Fibroblast of skin of scalp (primary cell): ENCODE measurements around the gene MAPK7.

ENCODE experiments used
- DNase-seq: peaks from one replicate; pipeline ENCODE4 v3.0.0-alpha.2; 2013

The MAPK7 gene

DNA sequence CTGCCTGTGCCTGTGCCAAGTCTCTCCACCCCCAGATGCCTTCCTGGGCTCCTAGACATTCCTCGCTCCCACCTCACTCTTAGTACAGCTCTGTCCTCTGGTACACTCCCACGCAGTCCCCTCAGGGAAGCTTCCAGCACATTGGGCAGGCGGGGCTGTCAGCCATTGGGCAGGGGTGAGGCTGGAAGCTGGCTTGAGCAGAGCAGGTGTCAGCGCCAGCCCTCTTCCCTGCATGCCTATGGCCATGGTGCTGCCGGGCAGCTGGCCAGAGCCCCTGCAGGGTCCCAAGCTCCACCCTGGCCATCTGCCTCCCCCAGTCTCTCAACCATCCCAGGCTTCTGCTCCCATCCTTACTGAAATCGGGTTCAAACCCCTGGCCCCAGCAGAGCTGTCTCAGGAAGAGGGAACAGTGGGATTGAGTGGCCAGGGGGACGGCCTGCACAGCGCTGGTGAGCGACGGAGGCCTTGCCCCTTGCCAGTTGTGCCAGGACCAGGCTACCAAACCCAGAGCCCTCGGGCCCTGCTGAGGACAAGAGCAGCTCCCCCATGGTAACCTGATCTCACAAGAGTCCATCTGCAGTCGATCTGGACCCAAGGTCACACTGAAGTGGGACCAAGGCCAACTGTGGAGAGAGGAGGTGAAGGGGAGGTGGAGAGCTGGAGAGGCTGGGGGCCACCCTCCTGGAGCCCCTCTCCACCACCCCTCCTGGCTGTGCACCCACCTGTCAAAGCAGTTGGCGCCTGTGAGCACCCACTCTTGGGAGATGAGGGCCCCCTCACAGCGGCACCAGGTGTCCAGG is 13.4 kb upstream of the MAPK7 start:
- DNase-seq, result no peak

DNA sequence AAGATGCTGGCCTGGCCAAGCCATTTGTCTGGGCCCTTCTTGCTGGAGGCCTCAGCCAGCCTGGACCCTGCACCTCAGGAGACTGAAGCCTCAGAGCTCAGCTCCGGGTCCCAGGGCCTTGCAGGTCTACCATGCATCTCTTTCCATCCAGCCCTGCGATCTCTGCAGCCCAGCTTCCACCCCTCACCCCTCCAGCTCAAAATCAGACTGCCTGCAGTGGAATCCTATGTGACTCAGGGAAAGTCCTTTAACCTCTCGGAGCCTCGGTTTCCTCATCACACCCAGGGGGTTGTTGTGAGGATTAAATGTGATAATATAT is 12.8 kb upstream of the MAPK7 start:
- no peak for DNase-seq

DNA sequence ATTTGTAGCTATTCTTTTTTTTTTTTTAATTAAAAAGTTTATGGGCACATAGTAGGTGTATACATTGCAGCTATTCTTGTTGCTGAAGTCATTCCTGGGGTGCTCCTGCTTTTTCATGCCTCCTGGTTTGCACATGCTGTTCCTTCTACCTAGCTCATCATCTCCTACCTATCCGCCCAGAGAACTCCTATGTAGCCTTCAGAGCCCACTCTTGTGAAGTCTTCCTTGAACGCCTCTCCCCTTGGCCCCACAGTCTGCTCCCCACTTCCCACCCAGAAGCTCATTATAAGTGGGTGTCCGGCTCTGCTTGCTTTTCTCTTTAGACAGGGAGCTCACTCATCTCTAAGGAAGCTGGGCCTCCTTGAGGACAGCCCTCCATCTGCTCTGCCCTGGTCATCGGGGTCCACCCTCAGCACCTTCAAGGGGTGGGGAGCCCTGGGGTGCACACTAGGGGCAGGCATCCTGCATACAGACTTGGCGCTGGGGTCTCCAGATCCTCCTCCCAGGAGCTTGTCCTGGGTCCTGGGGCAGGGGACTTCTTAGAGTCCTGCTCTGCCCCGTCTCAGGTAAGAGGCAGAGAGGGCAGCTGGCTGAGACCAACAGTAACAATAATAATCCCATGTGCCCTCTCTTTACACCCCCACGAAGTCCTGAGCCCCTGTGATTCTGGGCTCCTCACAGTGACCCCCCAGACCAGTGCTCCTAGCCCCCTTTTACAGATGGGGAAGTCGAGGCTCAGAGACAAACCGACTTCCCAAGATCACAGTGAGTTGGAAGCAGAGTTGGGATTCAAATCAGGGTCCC is 12.3 kb upstream of the MAPK7 start:
- DNase-seq, result no peak

DNA sequence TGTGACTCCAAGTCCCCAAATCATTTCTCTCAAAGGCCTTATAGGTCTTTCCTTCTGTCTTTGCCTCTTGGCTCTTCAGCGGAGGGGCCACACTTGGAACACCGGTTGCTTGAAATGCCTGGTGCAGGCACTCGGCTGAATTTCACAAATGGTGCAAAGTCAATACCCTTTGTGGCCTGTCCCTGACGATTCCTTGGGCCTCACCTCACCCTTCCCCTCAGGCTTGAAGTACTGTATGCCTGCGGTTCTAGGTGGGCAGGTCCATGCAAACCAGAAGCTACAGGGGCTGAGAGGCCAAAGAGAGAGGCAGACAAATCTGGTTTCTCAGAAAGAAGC is 11.7 kb upstream of the MAPK7 start:
- DNase-seq, result no peak

DNA sequence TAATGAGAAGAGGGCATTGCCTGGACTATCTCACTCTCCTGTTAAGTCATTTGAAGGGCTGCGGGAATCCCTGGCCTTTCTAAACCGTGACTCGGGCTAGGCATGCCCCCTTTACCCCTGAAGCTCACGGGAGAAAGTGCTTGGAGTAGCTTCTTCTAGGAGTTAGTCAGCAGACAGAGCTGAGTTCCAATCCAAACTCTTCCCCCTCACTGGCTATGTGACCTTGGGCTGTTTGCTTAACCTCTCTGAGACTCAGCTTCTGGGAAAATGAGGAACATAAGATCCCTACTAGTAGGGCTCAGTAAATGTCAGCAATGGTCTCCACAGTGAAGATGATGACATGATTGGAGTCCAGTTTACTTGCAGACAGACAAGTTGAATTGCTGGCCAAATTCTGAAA is 10.1 kb upstream of the MAPK7 start:
- DNase-seq, result no peak

DNA sequence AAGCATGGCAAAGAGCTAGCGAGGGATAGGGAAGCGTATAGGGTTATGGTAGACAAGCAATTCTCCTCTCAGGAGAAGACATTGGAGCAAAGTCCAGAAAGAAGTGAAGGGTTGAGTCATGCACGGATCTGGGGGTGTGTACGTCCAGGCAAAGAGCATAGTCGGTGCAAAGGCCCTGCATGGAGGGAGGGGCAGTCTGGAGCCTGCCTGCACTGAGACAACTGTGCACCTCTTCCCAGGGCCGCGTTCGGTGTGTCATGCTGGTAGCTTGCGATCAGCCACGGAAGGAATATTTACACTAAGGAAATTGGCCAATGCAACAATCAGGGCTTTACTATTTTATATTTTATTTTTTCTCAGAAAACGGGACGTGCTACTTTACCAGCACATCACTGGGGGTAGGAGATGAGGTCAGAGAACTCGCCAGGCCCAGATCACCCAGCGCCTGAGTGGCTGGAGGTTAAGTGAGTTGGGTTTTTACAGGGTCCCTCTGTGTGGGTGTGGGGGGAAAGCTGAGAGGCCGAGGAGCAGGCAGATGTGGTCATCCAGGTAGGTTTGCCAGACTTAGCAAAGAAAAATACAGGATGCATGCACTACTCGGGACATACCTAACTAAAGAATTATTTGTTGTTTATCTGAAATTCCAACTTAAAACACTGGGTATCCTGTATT is 9.1 kb upstream of the MAPK7 start:
- DNase-seq, result no peak

DNA sequence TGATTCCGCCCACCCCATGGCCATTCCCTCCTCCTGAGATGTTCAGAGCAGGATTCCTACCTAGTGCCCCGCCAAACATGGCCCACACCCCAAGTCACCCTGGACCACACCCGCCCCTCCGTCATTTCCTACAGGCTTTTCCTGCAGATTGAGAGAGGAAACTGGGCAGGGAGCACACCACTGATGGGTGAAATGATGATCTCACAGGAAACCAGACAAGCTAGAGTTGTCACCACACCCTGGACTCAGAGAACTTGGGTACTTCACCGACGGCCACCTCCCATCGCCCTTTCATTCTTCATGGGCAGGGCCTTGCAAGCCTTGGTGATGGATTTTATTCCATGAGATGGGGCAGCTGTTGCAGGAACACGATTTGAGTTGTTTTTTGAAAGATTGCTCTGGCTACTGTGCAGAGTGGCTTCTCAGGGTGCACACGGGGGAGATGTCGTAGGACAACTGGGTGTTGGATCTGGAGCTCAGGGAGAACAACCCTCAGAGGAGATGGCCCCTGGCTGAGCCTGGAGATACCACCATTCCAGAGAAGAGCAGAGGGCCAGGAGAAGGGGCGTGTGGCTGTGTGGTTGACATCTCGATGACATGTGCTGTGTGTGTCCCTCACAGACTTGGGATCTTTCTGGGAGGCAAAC is 8.3 kb upstream of the MAPK7 start:
- DNase-seq, result no peak

DNA sequence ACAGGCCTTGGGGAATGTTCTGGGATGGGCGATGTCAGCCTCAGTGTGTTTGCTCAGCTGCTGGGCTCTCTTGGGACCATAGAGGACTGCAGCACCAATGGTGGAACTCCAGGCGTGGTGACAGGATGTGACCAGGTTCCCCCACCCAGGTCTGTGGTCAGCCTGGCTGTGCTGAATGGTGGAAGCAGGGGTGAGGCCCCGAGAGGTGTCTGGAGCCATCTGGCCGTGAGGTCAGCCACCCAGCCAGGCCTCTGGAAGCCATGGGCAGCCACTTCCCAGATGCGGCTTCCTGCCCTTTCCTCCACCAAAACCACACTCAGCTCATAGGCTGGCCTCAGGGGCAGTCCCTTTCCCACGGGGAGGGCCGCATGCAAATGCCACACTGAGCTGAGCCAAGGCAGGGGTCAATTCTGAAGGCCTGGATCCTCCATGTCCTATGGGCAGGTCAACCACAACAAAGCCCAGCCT is 7.8 kb upstream of the MAPK7 start:
- no peak for DNase-seq

DNA sequence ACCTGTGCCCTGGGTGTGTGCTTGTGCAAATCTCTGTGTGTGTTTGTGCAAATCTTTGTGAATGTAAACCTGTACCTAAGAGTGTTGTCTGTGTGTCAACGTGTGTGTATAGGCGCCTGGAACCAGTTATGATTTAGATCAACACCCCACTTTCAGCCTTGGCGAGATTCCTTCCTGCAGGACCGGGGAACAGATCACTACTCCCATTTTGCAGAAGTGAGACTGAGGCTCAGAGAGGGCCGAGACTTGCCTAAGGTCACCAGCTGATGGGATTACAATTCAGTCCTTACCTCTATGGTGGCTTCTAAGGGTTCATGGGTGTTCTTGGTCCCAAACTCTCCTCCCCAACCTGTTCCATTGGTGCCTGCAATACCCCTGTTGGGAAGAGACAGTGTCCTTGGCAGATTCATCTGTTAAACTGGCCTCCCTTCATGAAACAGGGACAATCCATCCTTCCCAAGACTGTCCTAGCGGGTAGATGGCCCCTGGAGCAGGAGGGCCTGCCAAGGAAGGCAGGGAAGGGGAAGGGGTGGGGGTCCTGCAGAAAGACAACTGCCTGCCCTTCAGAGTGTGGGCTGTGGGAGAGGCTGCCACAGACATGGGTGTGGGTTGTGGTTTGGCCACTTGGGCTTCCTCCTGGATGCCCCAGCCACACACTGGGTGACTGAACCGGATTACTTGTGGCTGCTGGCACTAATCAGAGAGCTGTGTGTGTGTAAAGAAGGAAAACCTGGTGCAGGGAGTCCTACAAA is 6.9 kb upstream of the MAPK7 start:
- no peak for DNase-seq

DNA sequence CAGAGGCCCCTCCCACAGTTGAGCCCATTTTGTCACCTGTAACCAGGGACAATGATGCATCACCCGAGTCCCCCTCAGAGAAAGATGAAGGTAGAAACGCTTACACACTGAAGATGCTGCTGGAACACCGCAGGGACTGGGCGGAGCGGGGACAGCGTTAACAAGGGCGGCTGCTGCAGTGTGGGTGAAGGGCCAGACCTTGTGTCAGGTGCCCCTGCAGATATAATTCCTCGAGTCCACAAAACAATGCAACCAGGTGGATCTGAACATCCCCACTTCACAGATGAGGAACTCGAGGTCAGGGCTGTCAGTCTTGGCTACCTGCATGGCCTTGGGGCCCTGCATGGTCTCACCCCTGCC is 6.3 kb upstream of the MAPK7 start:
- no peak for DNase-seq

DNA sequence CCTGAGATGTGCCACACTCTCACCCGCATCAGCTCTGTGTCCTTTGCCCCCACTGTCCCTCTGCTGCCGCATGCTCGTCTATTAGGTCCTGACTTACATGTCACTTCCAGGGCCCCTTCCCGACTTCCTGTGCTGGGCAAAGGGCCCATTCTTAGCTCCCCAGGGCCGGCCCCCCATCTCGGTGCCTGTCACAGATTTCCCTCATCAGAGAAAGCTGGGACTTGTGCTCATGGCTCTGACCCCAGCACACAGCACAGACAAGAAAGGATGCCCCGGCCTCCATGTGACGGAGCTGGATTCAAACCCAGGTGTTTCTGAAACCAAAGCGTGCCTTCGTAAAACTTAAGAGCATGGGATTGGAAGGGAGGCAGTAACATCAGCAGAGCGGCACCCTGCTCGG is 5.9 kb upstream of the MAPK7 start:
- DNase-seq, result no peak

DNA sequence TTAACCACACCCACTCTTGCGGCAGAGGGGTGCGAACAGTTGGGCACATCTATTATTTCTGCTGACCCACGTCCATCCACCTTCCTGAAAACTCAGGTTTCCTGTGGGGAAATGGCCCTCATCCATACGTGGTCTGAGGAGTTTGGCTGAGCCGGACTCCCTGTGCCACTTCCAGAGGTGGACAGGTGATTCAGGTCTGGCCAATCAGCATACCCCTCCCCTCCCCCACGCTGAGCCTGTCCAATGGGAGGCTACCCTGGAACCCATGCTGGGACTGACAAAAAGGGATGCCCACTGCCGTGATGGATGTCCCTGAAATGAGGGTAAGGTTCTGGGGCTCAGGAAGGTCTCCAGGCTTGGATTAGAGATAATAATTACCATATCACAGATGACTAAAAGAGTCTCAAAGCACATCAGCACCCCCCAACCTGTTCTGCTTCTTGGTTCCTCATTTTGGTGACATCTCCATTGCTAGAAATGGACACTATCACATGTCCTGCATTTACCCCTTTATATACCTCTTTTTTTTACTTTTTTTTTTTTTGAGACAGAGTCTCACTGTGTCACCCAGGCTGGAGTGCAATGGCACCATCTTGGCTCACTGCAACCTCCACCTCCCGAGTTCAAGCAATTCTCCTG is 5.3 kb upstream of the MAPK7 start:
- DNase-seq, result no peak

DNA sequence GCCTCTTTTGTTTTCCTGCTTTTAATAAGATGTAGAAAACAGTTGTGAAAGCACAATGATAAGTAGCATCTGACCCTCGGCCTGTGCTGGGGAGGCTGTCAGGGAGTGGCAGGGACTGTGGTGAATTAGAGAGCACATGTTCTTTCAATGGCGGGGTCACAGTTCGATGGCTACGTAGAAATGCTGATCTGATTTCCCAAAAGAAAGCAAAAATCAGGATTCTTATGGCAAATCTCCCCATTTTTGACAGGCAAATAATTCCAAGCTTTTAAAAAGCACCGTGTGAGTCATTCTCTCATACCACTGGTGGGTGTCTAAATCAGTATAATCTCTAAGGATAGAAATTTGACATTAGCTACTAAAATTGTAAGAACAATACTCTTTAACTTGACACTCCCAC is 4.2 kb upstream of the MAPK7 start:
- DNase-seq, result no peak

DNA sequence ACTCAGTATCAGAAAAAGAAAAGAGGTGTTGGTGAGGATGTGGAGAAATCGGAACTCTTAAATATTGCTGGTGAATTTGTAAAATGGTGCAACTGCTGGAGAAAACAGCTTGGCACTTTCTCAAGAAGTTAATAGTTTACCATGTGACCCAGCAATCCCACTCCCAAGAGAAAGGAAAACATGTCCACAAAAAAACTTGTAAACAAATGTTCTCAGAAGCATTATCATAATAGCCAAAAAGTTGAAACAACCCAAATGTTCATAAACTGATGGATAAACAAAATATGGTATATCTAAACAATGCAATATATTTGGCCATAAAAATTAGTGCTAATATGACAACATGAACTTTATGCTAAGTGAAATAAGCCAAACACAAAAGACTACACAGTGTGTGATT is 2.6 kb upstream of the MAPK7 start:
- DNase-seq, result no peak

DNA sequence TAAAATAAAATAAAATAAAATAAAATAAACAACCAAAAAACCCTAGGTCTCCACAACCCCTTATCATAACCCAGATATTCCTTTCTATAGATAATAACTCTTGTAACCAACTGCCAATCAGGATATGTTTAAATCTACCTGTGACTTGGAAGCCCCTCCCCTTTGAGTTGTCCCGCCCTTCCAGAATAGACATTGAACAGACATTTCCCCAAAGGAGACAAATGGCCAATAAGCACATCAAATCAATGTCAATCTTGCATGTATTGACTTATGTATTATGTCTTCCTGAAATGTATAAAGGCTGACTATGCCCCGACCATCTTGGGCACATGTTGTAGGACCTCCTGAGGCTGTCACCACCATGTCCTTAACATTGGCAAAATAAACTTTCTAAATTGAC is 1.5 kb upstream of the MAPK7 start:
- no peak for DNase-seq

DNA sequence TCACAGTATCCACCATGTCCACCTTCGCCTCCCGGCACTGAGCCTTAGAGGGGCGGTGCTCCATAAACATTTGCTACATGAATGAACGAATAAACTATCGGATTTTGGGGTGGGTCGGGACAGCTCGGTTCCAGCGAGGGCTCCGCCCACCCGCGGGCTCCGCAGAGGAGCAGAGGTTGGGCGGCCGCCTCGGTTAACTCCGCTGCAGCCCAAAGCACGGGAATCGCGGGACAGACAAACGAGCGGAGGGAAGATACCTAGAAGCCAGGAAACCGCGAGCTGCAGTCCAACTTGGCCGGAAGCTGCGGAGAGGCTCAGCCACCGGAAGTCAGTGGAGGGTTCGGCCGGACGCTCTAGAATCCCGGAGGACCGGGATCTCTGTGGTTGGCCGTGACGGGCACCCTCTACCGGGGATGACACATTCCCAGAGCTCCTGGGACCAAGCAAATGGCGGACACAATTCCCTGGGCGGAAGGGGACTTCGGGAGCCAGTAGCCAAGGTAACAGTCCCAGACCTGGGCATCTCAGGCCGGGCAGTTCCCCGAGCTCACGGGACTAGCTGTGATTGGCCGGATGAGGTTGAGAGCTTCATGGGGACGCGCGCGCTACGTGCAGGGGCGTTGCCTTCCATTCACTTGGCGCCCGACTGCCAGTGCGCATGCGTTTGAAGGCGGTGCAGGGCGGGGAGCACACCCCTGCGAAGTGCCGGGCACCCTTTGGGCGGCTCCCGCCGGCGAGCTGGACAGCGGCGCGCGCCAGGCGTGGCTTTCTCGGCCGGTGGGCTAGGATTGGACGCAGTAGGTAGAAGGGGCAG is 489 bp upstream of the MAPK7 start:
- DNase-seq, result peak; percentile 99

DNA sequence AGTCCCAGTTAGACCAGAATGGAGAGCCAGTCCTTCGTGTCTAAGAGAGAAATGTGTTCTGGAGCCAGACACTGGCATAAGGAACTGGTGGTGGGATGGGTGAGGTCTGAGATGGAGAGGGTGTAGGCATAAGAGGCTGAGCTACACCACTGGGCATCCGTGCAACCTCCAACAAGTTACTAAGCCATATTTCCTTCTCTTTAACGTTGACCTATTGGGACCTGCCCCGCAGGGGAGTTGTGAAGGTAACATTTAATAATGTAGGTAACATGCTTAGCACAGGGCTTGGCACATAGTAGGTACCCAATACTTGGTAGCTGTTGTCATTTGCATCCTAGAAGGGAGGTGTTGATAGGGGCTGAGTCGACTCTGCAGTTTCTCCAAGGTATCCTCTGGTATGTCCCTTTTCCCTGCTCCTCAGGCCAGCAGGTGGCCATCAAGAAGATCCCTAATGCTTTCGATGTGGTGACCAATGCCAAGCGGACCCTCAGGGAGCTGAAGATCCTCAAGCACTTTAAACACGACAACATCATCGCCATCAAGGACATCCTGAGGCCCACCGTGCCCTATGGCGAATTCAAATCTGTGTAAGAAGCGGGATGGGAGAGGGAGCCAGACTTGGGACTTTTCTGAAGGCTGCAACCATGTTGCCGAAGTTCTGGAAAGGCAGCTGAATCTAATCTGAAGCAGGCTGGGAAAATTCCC is 1.2 kb downstream of the MAPK7 start:
- no peak for DNase-seq

DNA sequence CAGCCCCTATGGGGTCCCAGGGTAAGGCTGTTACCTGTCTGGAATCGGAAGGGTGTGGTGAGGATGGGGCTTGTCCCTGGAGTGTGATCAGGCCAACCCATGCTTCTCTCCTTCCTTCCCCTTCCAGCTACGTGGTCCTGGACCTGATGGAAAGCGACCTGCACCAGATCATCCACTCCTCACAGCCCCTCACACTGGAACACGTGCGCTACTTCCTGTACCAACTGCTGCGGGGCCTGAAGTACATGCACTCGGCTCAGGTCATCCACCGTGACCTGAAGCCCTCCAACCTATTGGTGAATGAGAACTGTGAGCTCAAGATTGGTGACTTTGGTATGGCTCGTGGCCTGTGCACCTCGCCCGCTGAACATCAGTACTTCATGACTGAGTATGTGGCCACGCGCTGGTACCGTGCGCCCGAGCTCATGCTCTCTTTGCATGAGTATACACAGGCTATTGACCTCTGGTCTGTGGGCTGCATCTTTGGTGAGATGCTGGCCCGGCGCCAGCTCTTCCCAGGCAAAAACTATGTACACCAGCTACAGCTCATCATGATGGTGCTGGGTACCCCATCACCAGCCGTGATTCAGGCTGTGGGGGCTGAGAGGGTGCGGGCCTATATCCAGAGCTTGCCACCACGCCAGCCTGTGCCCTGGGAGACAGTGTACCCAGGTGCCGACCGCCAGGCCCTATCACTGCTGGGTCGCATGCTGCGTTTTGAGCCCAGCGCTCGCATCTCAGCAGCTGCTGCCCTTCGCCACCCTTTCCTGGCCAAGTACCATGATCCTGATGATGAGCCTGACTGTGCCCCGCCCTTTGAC is 2.4 kb downstream of the MAPK7 start:
- DNase-seq, result no peak

DNA sequence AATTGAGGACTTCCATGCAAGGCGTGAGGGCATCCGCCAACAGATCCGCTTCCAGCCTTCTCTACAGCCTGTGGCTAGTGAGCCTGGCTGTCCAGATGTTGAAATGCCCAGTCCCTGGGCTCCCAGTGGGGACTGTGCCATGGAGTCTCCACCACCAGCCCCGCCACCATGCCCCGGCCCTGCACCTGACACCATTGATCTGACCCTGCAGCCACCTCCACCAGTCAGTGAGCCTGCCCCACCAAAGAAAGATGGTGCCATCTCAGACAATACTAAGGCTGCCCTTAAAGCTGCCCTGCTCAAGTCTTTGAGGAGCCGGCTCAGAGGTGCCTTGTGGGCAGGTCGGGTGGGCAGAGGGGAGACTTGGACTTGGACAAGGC is 3.1 kb downstream of the MAPK7 start:
- DNase-seq, result no peak
